HG03457 (cell line): ENCODE measurements around the gene ZNRF2.
"Not testable (repeated sequence)": the region's sequence is repeated elsewhere in the genome, so short reads cannot be mapped to it uniquely, and the experiment has no call there.

Experiments used
- ATAC-seq: cut with Tn5 transposase; IDR thresholded peaks from one replicate; pipeline ENCODE4 v1.9.1; 2021; ENCODE audit warnings: moderate number of reproducible peaks; ENCODE audit not compliant: unreplicated experiment

ZNRF2 gene

DNA sequence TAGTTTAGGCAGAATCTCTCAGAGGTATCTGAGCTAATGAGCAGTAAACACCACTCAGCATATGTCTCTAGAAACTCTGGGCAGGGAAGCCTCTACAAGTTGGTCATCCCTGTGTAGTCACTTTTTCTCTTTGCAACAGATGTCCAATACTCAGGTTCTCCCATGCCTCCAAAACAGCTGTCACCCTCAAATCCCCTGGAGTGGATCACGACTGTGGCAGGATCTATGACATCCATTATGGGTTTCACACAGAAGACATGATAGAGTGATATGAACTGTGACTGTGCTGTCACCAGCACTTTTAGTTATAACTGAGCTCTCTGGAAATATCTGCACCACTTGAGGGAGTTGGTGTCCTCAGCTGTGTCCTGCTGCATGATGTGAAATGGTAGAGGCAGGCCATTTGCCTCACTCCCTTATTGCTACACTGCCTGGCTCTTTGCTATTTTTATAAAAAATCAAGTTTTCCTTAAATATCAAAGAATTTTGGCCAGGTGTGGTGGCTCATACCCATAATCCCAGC, 24.1 kb upstream of the ZNRF2 start:
- ATAC-seq, result no peak

DNA sequence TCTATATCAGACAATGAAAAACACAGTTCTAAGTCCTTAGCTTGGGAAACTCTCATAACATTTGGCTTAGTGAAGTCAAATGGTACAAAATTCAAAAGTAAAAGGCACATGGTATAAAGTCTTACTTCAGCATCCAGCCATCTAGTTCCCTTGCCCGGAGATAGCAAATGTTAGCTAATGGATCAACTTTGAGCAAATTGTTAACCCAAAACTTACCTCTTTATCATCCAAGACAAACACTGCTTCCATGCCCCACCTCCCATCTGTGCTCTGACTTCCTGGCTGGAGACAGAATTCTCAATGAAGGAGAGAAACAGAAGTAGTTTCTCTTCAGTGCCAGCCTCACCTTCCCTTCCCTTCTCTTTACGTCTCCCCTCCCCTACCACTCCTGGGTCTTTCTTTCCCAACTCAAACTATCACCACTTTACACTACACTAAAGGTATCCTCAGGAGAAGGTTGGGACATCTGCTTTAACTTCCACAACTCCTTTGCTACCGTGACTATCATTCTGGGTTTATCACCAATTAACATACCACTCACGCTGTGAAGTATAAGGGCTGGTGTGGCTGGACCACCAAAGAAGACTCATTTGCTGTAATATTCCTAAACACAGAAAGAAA, 21.2 kb upstream of the ZNRF2 start:
- no peak for ATAC-seq

- no peak for ATAC-seq
Measured at GRCh38 chr7:30264052-30264451, 20.3 kb upstream of the ZNRF2 start.

GRCh38 chr7:30265189-30265588, 19.2 kb upstream of the ZNRF2 start:
- not testable (repeated sequence) for ATAC-seq

DNA sequence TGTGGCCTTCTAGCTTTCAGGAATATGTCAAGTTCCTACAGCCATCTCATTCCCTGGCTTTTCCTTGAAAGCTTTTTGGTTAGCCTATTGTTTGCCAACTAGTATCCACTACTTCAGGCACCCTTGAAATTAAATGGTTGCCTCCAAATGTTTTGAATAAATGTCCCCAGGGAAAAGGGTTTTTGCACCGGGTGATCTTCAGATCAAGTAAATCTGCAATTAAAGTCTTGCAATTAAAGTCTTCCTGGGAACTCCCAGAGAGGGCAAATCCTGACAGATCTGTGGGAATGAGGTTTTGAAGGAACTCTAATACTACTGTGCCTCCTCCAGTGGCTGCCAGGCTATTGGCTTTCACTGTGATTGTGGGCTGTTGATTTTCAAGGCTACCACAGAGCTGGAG, 17.7 kb upstream of the ZNRF2 start:
- no peak for ATAC-seq

GRCh38 chr7:30268586-30268985, 15.8 kb upstream of the ZNRF2 start:
- ATAC-seq, result no peak

DNA sequence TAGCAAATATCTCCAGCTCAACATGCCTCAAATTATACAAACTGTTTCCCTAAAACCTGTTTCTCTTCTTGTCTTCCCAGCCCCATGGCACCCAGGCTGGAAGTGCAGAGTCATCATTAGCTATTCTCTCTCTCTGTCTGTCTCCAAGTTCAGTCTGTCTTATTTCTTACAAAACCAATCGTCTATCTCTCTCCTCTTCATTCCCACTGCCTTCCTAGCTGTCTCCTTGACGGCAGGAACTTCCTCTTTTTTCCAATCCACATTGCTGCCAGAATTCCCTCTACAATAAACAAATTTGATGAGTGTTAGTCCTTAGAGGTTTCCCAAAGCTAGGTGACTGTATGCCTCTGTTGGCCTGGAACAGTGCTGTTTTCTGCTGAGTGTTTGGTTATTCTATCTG, 14.9 kb upstream of the ZNRF2 start:
- no peak for ATAC-seq

GRCh38 chr7:30270921-30271320, 13.5 kb upstream of the ZNRF2 start:
- no peak for ATAC-seq

DNA sequence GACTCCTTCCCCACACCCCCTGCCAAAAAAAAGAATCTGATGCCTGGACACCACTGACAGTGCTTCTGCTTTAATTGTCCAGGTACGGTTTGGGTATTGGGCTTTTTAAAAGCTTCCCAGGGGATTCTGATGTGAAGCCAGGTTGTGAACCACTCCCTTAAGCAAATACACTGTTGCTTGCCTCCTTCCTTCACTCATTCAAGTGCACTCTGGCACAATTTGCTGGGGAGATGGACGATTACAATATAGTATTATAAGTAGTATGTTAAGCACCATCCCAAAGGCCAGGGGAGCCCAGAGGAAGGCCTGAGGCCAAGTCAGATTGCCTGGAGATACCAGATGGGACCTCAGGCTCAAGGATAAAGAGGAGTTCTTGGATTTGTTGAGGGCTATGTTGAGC, 12.3 kb upstream of the ZNRF2 start:
- ATAC-seq, result no peak

DNA sequence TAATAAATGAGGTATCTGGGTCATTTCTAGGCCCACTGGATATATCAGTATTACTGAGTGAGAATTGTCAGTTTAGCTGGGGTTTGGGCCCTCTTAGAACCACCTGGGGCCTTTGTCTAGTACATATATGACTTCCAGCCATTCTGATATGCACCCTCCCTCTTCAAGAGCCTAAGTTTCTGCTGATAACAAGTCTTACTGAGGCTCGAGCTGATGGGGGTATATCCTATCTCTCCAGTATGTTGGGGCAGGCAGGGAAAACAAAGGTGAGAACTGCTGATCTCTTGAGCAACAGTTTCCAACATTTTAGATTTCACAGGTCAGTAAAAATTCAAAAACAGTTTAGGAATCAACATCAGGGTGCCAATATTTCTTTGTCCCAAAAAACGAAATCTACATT, 10.8 kb upstream of the ZNRF2 start:
- ATAC-seq, result no peak

DNA sequence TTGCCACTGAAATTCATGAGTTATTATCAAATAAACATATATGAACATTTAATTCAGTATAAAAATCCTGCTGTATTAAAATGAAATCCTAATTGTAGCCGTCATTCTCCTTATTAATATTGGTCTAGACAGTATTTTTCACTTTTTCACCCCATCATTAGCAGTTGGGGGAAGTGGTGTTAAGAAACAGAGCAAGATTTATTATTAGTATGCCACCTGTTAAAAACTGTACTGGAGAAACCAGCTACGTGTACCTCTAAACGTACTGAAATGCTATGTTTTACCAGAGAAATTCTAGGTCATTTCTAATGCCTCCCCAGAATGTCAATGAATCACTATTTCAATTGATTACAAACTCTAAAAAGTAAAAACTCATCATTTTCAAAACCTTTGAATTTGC, 9.8 kb upstream of the ZNRF2 start:
- ATAC-seq, result no peak

DNA sequence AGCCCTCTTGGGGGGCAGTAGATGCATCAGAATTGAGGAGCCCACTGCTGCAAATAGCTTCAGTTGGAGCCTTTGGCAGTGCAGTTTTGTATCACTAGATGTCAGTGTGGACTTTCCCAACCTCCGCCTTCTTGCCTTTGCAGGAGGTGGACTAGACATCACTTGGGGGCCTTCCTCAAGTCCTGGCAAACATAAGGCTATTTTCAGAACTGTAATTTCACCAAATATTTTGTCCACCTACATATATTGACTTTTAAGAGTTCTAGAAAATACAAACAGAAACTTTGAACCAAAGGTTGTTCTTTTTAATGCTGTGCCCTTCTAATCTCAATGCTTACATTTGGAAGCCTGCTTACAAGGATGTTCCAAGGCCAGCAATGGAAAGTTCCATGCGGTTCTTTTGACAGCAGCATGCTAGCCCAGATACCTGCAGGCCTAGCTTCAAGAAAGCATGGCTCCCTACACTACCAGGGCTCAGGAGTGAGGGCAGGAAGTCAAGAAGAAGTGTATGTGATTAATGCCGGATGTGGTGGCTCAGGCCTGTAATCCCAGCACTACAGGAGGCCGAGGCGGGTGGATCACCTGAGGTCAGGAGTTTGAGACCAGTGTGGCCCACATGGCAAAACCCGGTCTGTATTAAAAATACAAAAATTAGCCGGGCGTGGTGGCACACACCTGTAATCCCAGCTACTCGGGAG, 8.0 kb upstream of the ZNRF2 start:
- no peak for ATAC-seq

DNA sequence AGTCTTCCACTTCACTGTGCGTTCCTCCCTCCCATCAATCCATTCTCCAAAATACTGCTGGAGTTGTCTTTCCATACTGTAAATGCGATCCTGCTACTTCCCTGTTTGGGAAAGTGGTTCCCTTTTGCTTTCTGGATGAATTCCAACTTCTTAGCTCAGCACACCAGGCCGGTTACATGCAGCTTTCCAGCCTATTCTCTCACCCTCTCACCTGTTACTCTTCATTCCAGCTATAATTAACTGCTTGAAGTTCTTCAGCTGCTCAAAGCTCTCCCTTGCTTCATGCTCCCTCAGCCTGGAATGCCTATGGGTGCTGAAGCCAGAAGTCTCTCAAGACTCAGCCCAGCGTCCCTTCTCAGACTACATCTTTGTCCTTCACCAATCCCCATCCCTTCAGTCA, 6.0 kb upstream of the ZNRF2 start:
- no peak for ATAC-seq

GRCh38 chr7:30278849-30279652, 5.3 kb upstream of the ZNRF2 start:
- no peak for ATAC-seq

- no peak for ATAC-seq
Measured at GRCh38 chr7:30279653-30279904, 4.8 kb upstream of the ZNRF2 start.

GRCh38 chr7:30280631-30281030, 3.8 kb upstream of the ZNRF2 start:
- no peak for ATAC-seq

DNA sequence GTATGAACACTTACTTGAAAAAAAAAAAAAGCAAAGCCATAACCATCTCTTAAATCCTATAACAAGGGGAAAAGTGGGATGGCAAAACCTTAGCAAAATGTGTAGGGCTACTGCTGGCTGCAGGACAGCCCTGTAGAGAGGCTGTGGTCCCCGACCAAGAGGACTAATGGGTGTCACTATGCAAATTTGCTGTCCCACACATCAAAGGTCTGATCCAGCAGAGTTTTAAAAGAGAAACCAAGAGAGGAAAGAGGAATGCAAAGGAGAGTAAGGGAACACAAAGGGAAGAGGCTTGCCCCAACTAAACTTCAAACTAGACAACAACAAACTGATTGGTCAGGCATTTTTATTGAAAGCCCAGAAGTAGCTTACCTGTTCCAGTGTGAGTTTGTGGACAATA, 3.1 kb upstream of the ZNRF2 start:
- ATAC-seq, result no peak

DNA sequence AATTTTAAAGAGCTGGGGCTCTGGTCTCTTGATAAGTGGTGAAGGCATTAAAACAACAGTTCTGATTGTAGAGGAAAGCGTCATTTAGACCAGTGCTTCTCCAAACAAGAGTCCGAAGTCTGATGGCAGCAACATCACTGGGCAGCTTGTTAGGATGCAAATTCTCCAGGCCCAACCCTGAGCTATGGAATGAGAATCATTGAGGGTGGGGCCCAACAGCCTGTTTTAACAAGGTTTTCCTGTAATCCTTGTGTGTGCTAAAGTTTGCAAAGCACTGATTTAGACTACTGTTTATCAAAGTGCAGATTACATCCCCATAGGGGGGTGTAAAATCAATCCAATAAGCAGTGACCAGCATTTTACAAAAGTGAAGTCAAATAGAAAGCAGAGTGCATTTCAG, 2.6 kb upstream of the ZNRF2 start:
- ATAC-seq, result no peak

DNA sequence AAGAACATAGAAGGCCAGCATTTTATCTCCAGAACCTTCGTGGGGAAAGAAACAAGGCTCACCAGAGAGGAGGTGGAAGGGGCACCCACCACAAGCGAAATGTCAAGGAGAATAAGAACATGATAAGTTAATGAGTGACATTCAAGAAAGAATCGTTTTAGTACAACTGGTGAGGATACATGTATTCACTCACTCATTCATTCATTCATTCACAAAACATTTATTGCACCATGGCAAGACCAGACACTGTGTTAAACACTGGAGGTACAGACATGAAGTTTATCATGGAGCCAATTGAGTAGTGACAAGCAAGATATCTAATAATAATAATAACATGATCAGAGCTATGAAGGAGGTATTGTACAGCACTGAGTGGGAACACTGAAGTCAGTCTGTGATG, 1.7 kb upstream of the ZNRF2 start:
- ATAC-seq, result no peak

DNA sequence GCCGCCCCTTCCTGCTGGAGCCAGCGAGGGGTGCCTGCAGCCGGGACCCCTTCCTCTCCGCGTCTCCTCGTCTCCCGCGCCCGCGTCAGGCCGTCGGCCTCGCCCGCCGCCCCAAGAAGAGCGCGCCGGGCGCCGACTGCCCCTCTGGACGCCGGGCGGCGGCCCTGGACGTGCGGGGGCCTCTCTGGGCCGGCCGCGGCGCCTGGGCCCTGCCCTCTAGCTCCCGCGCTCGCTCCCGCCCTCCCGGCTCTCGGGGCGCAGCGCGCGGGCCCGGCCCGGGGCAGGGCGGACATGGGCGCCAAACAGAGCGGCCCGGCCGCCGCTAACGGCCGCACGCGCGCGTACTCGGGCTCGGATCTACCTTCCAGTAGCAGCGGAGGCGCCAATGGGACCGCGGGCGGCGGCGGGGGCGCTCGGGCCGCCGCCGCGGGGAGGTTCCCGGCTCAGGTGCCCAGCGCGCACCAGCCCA, 704 bp downstream of the ZNRF2 start:
- peak; percentile 8 for ATAC-seq

DNA sequence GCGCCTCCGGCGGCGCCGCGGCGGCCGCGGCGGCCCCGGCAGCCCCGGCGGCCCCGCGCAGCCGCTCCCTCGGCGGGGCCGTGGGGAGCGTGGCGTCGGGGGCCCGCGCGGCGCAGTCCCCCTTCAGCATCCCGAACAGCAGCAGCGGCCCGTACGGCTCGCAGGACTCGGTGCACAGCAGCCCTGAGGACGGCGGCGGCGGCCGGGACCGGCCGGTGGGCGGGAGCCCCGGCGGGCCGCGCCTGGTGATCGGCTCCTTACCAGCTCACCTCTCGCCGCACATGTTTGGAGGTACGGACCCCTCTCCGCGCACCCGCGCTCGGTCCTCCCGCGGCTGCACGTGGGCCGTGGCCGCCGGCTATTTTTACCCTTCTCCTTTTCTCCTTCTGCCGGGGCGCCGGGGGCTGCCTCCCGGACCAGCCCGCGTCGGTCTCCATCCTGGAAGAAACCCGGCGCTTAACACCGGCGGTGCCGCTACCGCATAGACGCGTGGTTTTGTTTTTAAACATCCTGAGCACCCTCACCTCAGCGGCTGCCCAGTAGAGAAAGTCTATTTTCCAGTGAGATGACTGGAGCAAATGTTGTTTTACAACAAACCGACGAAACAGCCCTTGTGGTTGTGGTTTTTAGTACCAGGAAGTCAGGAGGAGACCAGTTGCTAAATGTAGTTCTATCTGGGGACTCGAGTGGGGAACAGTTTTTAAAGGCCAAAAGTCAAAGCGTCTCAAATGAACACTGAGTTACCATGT, 1.3 kb downstream of the ZNRF2 start:
- peak; percentile 0 for ATAC-seq
